ENCODE measurements around the gene NTN1. TPM values are rescaled to one million over a fixed set of nuclear protein-coding genes. Genes with fewer than 3 reads are reported as not detected.
"Not testable (repeated sequence)": the region's sequence is repeated elsewhere in the genome, so short reads cannot be mapped to it uniquely, and the experiment has no call there.

NTN1 gene
- total and polyA plus RNA-seq, 7 donors = 0.38 to 2.1 (median 0.85) TPM

- intact Hi-C loops (cut with DNase I) = no loop called here
- Histone ChIP-seq H3K27ac (no peak overlapping the region), H3K27me3 (ENCODE audit: insufficient read depth in 3 of 3, low read length in 2 of 3) (peaks cover 0 to 2% (median 0%) of the 10 kb centered on the region in 3 donors), H3K4me1 (no peaks in the 10 kb centered on the region), H3K9me3 (peaks cover 3% of the 10 kb centered on the region), H3K4me3 (no peak overlapping the region), H3K36me3 (ENCODE audit: insufficient read depth in 1 of 2, low read depth in 1 of 2) (no peaks in the 10 kb centered on the region)
- ATAC-seq (no peak), DNase-seq (no peak)
- no peak for TF ChIP-seq CTCF (IDR thresholded peaks at IDR 0.05)
- 23 to 45% (median 32%) methylated on average over 2 of the region's 2 CpGs for WGBS, 3 donors
These were observed 74.1 kb downstream of the NTN1 start for GRCh38 chr17:9095390-9095789.

- Histone ChIP-seq H3K27me3 (ENCODE audit: insufficient read depth in 3 of 3, low read length in 2 of 3) (peaks cover 0 to 2% (median 0%) of the 10 kb centered on the region in 3 donors), H3K9me3 (peaks cover 3% of the 10 kb centered on the region), H3K4me1 (no peaks in the 10 kb centered on the region), H3K4me3 (no peak overlapping the region), H3K27ac (no peak overlapping the region), H3K36me3 (ENCODE audit: insufficient read depth in 1 of 2, low read depth in 1 of 2) (no peaks in the 10 kb centered on the region)
- no peak for TF ChIP-seq CTCF (IDR thresholded peaks at IDR 0.05)
- no peak for DNase-seq
- intact Hi-C loops (cut with DNase I) = no loop called here
- WGBS, 3 donors = 89 to 93% (median 92%) methylated on average over 6 of the region's 6 CpGs
- ATAC-seq = no peak
These were observed 77.0 kb downstream of the NTN1 start for GRCh38 chr17:9098242-9098825.

GRCh38 chr17:9101356-9101755, 80.0 kb downstream of the NTN1 start:
- no peak for DNase-seq
- 38 to 70% (median 40%) methylated on average over 1 of the region's 1 CpG for WGBS, 3 donors
- TF ChIP-seq CTCF (IDR thresholded peaks at IDR 0.05) = no peak
- no peaks in the 10 kb centered on the region for H3K4me1 ChIP-seq
- H3K36me3 ChIP-seq (ENCODE audit: insufficient read depth in 1 of 2, low read depth in 1 of 2) = no peaks in the 10 kb centered on the region
- peaks cover 0 to 2% (median 0%) of the 10 kb centered on the region in 3 donors for H3K27me3 ChIP-seq (ENCODE audit: insufficient read depth in 3 of 3, low read length in 2 of 3)
- no peak overlapping the region for H3K4me3 ChIP-seq
- no peak overlapping the region for H3K27ac ChIP-seq
- H3K9me3 ChIP-seq = peaks cover 3% of the 10 kb centered on the region
- no peak for ATAC-seq
- intact Hi-C loops (cut with DNase I) = loop anchor here in 1 of 2 donors (10.0 kb wide), 1 partner anchor 53 kb away; no protein-coding TSS in a partner anchor

GRCh38 chr17:9103193-9103592, 81.9 kb downstream of the NTN1 start:
- H3K27me3 ChIP-seq (ENCODE audit: insufficient read depth in 3 of 3, low read length in 2 of 3); H3K27ac ChIP-seq; H3K9me3 ChIP-seq; H3K4me1 ChIP-seq; DNase-seq; H3K36me3 ChIP-seq (ENCODE audit: insufficient read depth in 1 of 2, low read depth in 1 of 2); H3K4me3 ChIP-seq; ATAC-seq: not testable (repeated sequence)
- WGBS, 3 donors = 93 to 97% (median 97%) methylated on average over 3 of the region's 3 CpGs
- intact Hi-C loops (cut with DNase I) = loop anchor here in 1 of 2 donors (10.0 kb wide), 1 partner anchor 52 kb away; no protein-coding TSS in a partner anchor

- Histone ChIP-seq H3K27me3 (ENCODE audit: insufficient read depth in 3 of 3, low read length in 2 of 3) (no peaks in the 10 kb centered on the region), H3K36me3 (ENCODE audit: insufficient read depth in 1 of 2, low read depth in 1 of 2) (no peaks in the 10 kb centered on the region), H3K27ac (no peak overlapping the region), H3K9me3 (no peaks in the 10 kb centered on the region), H3K4me3 (no peak overlapping the region), H3K4me1 (no peaks in the 10 kb centered on the region)
- peak in 1 of 2 donors; percentile 23 for DNase-seq
- ATAC-seq = peak in 2 of 4 donors; percentile 29 to 83
- 42 to 52% (median 45%) methylated on average over 18 of the region's 18 CpGs for WGBS, 3 donors
- TF ChIP-seq CTCF (IDR thresholded peaks at IDR 0.05) = no peak
- intact Hi-C loops (cut with DNase I) = loop anchor here in 1 of 2 donors (10.0 kb wide), 1 partner anchor 50 kb away; no protein-coding TSS in a partner anchor
These were observed 83.2 kb downstream of the NTN1 start for GRCh38 chr17:9104370-9105041.
